SK-N-MC (cell line): ENCODE measurements around the gene CDKAL1.

Experiments used
- EZH2 ChIP-seq: fragments of 200-600 bp; sonication (generic); IDR thresholded peaks from one replicate; pipeline ENCODE4 v1.6.1; 2017; ENCODE audit warnings: antibody characterized with exemption
- POLR2AphosphoS5 ChIP-seq: IDR thresholded peaks from 2 replicates; pipeline ENCODE4 v1.6.1; 2012; ENCODE audit warnings: mild to moderate bottlenecking, low read depth, low read length, borderline replicate concordance

DNA sequence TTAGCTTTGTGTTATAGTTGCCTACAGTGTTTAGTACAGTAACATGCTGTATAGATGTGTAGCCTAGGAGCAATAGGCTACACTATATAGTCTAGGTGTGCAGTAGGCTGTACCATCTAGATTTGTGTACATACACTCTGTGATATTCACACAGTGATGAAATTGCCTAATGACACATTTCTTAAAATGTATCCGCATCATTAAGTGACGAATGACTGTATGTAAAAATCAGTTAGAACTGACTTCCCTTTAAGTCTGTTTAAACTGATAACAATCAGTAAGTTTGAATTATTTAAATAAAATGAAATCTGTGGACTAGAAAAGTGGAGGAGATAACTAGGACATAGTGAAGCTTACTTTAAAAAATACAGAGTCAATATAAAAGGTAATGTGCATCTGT lies 176.1 kb downstream of the CDKAL1 start:
- TF ChIP-seq EZH2, result no peak
- no peak for TF ChIP-seq POLR2AphosphoS5
